Dedifferentiated amniotic fluid mesenchymal stem cell (primary cell): ENCODE measurements around the gene METAP1D.

Experiments used
- DNase-seq: peaks from one replicate; pipeline ENCODE4 v3.0.0-alpha.2; 2016; ENCODE audit errors: extremely low spot score

The METAP1D gene

DNA sequence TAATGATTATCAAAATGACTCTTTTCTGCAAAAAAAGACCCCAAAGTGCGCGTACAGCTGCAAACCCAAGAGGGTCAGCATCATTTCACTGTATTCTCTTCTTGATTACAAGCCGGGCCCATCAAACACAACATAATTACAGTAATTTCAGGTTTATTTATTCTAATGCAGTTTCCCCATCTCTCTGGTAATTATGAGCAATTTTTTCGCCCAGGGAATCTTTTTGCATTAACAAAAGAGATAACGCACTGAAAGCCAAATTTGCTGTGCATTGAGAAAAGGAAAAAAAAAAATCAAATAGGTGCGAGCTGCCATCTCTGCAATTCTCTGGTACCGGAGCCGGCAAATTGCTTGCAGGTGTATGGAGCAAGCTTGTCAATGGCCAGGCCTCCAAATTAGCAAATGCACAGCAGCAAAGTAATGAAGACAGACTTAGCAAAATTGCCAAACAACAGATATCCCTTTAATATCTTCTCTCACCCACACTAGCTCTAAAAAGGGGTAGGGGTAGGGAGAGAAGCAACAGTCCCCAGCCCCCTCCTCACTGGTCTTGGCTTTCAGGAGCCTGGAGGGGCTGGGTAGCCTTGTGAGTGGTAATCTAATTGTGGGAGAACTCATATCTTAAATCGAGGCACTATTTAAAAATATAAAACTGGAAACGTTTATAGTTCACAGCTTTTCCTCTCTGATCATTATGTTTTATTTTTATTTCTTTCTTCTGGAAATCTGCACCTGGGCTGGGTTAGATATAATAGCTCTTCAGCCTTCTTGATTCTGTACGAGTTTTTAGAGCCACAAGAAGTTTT, 92.2 kb downstream of the METAP1D start:
- DNase-seq, result no peak

DNA sequence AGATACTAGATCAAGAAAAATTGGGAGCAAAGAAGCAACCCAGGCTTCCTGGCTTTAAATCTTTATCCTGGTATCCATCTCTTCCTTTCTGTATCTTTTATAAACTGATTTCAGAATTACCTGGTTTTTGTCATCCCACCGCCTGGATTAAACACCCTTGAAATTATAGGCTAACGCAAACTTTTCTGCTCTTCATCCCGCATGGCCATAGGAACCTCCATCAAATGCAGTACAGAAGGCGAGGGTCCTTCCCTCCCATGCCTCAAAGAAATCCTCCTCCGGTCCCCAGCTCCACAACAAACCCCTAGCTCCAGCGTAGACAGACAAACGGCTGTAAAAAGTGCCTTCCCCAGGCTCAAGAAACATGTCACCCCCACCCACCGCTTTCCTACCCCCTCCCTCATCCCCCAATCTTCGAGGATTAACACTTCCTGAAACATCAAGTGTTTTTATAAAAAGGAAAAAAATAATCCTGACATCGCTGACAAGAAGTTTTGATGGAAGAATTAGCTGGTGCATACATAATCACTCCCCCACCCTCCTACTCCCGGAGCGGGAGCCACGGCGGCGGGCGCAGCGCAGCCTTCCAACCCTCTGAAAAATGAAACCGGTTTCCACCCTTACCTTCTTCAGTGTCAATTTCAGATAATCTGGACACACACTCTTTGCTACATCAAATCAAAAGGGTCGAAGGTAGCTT, 93.1 kb downstream of the METAP1D start:
- DNase-seq, result no peak

DNA sequence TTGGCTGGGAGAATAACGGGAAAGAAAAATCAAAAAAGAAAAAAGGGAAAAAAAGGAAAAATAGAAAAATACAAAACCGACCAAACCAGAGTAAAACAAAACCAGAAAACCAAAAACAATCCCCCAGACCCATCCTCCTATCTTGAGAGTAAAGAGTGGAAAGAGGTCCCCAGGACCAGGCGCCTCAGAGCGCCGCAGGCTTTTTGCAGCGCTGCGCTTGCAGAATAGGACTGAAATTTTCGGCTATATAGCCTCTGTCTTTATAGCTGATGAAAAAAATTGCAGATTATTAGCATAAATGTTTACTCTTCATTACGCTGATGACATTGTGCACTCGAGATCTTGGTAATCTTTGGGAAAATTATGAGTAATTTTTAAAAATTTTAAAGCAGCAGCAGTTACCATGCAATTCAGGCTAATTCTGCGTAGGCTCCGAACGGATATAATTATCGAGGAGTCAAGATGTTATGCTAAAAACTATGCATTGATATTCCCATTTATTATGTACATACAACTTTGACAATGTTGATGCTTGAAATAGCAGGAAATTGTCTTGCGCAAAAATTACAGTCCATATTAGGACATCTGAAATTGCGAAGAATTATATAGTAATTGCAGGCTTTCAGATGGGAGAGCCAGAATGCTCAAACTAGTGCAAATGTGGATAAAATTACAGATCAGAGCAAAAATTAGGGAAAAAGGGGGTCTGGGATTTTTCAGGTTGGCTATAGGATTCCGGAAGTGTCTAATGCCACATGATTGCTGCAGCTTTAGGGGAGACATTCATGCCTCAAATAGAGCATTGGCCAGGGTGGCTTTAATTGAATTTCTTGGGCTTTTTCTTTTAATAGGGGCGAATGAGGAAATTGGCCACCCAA, 93.9 kb downstream of the METAP1D start:
- DNase-seq, result no peak

DNA sequence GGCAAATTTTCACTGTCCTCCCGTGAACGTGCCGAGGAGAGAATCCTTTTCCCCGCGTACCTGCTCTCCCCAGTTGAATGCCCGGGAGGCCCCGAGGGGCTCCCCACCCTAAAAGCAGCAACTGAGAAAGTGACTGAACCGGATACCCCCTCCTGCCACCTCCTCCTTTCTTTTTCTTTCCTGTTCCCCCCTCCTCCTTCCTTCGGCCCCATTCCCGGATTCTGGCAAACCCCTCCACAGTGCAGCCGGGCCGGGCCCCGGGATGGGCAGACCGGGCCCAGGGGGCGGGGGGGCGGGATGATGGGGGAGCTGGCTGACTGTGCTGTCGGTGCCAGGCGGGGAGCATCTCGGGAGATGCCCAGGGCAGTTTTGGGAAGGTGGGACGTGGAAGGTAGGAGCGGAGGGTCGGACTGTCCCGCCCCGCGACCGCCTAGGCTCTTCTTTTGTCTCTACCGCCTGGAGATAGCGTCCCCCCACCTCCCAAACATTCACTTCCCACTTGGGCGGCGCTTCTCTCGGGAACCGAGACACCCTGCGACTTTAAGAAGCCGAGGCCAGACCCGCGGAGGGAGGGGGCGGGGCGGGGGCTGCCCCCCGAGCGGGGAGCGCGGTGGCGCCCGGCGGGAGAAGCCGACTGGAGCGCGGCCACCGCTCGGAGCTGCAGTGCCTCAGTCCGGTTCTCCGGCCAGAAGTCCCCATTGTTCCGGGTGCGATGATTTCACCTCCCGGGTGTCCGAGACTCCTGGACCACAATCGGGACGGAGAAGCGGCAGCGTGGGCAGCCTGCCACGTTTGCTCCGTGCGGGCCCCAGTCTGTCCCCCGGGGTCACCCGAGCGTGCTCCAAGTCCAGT, 94.8 kb downstream of the METAP1D start:
- no peak for DNase-seq

DNA sequence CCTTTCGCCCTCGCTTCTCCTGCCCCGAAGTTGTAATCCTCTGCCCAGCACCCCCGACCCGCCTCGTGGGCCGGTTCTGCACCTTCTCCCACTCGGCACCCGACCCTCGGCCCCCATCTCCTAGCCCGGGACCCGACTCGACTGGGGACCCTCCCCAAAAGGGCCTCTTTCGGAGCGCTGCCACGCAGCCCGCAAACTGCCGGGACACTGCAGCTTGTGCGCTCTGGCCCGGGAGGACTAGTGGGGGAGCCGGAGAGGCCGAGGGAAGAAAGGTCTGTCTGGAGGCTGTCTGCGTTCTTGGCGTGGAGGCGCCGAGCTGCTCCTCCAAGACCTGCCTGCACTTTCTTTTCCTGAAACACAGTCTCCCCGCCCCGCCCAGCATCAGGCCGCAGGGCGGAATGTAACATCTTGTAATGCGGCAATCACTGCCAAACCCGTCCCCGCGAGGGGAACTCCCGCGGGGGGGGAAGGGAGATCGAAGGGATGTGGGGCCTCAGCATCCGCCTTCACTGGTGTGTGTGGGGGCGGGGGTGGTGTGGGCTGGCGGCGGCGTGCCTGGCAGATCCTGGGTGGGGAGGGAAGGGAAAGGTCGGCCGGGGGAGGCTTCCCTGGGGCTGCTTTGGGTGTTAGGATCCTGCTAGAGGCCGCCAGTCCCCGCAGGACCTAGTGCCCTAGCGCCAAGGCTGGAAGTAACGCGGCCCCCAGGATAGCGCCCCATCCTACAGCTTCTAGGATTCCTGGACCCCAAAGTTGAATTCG, 95.6 kb downstream of the METAP1D start:
- peak; percentile 90 for DNase-seq

DNA sequence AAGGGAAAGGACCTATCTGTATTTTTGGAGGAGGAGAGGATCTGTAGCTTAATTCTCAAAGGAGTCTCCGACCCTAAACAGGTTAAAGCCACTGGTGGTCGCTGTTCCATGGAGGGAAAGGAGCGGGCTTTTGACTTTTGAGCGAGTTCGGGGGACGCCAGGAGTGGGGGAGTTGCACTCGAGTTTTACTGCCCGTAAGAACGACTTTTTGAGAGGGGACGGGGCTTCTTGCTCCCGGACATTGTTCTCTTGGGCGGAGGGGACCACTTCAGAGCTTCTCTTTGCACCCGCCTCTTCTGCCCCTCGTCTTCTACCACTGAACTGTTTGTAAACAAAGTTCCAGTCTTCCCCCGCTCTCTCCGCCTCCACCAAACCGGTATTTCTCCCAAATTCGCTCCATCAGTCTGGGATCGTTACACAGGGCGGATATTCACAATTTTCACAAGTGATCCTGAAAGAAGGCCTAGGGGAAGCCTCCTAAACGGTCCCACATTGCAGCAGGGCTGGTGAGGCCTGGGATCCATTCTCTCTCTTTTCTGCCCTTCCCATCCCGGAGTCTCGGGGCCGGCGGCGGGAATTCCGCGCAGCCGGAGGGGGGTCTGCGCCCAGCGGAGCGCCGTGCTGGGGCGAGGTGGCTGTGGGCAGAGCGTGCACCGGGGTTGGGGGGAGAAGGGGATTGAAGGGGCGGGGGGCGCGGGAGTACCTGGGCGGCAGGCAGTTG, 96.3 kb downstream of the METAP1D start:
- no peak for DNase-seq

DNA sequence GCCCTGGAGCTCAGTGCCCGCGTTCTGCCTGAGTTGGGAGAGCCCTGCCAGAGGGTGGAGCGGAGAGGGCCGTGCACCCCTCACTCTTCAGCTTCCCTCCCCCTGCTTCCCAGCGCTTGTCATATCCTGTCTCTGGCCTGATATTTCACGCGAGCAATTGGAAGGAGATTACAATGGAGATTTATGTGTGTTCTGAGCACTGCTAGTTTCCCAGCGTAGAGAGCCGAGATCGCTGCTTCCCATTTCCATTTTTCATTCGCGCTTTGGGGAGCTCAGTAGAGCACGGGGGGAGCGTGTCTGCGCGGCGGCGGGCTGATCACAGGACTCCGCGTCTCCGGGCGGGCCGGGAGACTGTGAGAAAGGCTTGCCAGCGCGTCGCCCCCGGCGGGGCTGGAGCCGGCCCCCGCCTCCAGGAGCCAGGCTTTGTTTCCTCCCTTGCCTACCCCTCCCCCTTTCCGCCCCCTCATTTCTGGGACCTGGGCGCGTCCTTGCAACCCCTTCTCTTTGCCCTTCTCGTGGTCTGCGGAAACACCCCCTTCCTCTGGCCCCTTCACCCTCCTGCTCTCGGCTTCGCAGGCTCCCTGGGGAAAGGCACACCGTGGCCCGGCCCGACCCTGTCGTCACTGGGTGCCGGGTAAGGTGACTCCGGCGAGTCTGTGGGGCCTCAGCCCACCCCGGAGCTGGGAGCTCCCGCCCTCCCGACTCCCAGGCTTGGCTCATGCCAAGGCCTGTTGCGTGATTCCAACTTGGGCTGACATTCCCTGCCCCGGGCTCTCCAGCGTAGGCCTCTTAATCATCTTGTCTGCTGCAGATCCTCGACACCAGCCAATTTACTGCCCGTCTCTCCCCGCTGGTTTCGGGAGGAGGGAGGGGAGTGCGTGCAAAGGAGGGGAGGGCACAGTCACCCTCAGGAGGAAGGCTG, 97.1 kb downstream of the METAP1D start:
- peak; percentile 91 for DNase-seq

DNA sequence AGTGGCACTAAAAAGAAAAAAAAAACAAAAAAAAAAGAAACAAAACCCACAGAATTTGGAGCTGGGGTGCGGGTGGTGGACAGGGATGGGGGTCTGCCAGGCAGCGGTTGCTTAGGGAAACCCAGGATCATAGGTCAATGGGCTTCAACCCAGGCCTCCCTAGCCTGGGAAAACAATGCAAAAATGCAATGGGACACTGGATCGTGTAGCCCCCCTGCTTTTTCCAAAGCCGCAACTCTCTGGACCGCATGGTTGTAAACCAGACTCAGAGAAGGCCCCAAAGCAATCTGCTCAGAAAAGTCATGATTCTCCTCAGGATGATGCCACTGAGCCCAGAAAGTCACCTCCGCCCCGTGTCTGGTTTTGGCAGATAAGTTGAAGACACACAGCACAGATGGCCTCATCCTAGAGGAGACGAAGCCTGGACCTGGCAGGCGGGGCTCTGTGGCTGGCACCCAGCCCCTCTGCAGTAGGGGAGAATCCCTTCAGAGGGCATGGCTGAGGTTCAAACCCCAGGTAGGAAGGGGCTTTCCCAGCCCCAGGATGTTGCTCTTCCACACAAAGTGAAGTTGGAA, 97.9 kb downstream of the METAP1D start:
- no peak for DNase-seq

DNA sequence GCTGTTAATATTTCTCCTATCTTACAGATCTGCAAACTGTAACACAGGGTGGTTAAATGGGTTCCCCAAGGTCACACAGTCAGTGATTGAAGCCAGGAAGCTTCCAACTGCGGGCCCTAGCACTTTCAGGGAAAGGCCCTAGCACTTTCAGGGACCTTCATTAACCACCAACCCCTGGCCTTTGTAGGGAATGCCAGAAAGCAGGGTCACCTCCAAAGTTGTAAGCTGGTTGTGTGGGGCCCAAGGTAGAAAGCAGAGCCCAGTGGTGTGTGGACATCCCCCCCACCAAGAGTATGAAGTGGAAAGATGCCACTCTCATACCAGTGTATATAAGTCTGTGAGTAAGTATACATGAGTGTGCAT, 98.5 kb downstream of the METAP1D start:
- DNase-seq, result no peak

DNA sequence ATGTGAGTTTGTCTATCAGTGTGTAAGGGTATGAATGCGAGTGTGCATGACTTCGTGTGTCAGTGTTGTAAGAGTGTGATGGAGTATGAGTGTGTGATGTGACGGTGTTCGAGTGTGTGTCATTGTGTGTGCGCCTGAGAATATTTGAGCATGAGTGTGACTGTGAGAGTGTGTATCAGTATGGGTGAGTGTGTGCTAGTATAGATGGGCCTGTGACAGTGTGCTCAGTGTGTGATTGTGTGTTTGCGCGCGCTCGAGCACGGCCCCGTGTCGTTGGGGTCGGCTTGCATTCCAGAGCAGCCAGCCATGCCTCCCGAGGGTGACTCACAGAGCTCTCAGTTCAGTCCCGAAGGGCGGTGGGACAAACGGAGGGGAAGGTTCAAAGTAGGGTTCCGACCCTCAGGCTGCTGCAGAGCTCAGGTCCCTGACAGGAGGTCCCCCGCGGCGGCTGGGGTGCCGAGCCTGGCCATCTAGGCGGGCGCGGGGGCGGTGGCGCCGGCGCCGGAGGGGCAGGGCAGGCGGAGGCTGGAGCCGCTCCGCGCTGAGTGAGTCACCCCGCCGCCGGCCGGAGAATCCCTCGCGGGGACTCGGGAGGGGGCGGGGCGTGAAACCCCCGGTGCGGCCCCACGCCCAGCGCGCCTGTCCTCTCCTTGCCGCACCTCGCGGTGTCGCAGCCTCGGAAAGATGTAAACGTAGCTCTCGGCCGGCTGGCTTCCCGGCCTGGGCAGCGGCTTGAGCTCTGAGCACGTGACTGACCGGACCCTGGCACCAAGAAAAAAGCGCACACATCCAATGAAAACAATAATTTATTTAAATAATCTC, 99.1 kb downstream of the METAP1D start:
- DNase-seq, result peak; percentile 59

DNA sequence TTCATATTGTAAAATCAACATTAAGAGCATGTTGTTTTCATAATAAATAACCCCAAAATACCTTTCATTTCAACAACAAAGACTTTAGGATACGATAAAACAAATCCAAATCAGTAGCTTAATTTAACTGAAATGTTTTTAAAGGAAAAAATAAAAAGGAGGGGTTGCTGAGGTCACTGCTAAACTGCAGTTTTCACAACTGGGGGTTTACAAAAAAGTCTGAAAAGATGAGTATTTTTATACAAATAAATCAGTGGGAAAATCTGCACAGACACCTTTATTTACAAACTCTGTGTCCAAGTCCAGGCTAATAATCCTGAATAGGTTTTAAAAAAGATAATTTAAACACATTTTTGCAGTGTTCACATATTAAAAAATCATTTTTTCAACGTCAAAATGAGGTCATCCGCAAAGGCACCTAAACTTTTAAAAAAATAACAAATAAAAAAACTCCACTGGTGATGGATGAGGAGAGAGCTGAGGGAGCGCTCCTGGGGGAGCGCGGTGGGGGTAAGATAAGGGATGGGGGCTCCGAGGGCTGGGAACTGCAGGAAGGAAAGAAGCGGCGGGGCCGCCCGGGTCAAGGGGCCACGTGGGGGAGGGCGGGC, 99.8 kb downstream of the METAP1D start:
- DNase-seq, result no peak

DNA sequence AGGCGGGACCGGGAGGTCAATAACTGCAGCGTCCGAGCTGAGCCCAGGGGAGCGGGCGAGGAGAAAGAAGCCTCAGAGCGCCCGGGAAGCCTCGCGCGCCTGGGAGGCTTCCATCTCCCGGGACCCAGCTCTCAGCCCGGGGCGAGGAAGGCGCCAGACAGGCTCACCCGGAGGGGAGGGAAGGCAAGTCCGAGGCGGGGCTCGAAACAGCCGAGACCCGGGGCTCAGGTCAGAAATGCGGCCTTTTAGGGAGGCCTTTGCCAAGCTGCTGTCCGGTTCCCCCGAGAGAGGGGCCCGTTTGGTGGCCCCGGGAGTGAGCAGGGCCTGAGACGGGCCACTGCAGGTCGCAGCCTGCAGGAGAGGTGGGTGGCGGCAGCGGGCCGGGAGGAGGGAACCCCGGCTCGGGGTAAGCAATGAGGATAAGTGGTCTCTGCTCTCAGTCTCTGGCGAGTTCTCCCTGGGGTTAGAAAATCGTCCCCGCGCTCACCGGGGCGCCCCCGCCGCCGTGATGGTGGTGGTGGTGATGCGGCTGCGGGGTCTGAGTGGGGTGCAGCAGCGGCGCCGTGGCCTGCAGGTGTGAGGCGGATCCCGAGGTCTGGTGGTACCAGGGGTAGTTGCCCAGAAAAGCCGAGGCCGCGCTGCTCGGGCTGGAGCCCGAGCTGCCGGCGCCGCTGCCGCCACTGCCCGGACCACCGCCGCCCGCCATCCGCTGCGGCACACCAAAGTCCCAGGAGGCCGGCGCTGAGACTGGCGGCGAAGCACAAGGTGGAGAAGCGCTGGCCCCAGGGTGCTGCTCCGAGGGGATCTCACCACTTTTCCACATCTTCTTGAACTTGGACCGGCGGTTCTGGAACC, 100.6 kb downstream of the METAP1D start:
- DNase-seq, result no peak

DNA sequence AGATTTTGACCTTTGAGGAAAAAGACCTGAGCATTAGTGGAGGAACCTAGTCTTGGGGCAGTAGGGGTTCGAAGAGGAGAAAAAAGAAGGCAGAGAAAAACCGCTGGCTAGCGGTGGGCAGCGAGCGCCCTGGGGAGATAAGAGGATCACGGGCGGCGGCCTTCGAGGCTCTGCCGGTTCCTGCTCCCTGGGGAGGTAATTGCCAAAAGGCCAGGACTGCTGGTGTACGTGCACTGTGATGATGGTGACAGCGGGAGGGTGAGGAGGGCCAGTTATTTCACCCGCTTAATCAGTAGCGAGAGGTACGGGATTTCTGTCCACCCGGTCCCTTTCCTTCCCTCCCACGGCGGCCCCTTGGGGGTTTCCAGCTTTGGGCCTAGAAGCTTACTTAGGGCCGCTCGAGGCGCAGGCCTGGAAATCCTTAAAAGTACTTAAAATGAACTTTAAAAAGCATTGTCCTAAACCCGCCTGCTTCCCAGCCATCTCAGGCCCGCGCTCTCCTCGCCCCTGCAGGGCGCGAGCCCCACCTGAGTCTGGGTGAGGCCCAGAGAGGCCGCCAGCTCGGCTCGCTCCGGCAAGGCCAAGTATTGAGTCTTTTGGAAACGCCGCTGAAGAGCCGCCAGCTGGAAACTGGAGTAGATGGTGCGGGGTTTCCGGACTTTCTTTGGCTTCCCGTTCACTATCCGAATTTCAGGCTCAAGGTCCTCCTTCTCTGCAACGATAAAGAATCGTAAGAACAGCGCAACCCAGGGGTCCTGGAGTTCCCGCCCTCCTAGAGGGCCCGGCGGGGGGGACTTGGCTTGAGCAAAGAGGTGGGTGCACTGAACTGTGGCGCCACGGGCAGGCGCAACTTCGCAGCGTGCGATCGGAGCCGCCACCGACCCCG, 101.4 kb downstream of the METAP1D start:
- DNase-seq, result no peak

DNA sequence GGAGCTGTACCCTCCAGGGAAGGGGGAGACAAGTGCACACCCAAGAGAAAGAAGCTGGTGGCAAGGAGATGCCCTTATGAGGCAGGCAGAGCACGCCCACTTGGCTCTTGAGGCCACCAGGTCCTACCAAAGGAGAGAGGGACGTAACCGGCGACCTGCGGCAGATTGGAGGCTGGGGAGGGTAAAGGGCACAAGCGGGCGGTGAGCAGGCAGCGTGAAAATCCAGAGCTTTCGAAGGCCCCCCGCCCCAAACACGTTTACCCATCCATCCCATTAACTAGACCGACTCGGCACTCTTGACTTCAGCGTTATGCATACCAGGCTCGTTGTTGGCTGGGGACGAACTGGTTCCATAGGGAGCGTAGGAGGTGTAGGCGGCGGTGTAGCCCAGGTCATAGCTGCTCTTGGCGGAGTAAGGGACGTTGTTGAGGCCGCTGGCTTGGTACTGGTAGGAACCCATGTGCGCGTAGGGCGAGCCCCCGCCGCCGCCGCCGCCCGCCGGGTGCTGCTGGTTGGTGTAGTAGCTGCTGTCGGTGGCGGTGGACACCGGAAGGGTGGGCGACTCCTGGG, 102.2 kb downstream of the METAP1D start:
- DNase-seq, result no peak
